HTR-8/SVneo (cell line): ENCODE results near the gene TCF7.

Experiments used
- DNase-seq: peaks from one replicate; pipeline ENCODE4 v3.0.0; 2011; ENCODE audit warnings: low spot score, mixed read lengths; ENCODE audit not compliant: insufficient read length
- FAIRE-seq: peaks from 2 replicates; lab custom pipeline; 2011; peaks lifted over from hg19 to GRCh38; lab: Jason Lieb, UNC

TCF7 gene

GRCh38 chr5:134111741-134112647 is 2.5 kb upstream of the TCF7 start:
- no peak for DNase-seq
- no peak for FAIRE-seq

GRCh38 chr5:134112726-134113362 is 1.6 kb upstream of the TCF7 start:
- FAIRE-seq (no peak), DNase-seq (no peak)

- no peak for FAIRE-seq
Measured at GRCh38 chr5:134113363-134113889, 1.1 kb upstream of the TCF7 start.

GRCh38 chr5:134114886-134115805 is 665 bp downstream of the TCF7 start:
- DNase-seq (peak; percentile 44), FAIRE-seq (no peak)

More at GRCh38 chr5:134113363-134113889, 1.1 kb upstream of the TCF7 start:
- DNase-seq = no peak

GRCh38 chr5:134115806-134116175 is 1.3 kb downstream of the TCF7 start:
- DNase-seq (peak; percentile 38), FAIRE-seq (no peak)

GRCh38 chr5:134116286-134116685 is 1.8 kb downstream of the TCF7 start:
- FAIRE-seq = no peak
- DNase-seq = no peak

GRCh38 chr5:134116789-134117761 is 2.6 kb downstream of the TCF7 start:
- DNase-seq (no peak), FAIRE-seq (no peak)

- no peak for FAIRE-seq
- no peak for DNase-seq
Measured at GRCh38 chr5:134118212-134118835, 3.8 kb downstream of the TCF7 start.

GRCh38 chr5:134119720-134120119 is 5.2 kb downstream of the TCF7 start:
- no peak for DNase-seq
- FAIRE-seq = no peak

GRCh38 chr5:134120386-134121138 is 6.1 kb downstream of the TCF7 start:
- DNase-seq = no peak
- FAIRE-seq = no peak

- DNase-seq (no peak), FAIRE-seq (no peak)
Measured at GRCh38 chr5:134122530-134122929, 8.0 kb downstream of the TCF7 start.

- DNase-seq (no peak), FAIRE-seq (no peak)
Measured at GRCh38 chr5:134123360-134123759, 8.9 kb downstream of the TCF7 start.

GRCh38 chr5:134124289-134125038 is 10.0 kb downstream of the TCF7 start:
- FAIRE-seq (no peak), DNase-seq (no peak)

- FAIRE-seq (no peak), DNase-seq (no peak)
Measured at GRCh38 chr5:134125039-134126015, 10.8 kb downstream of the TCF7 start.

- FAIRE-seq (no peak), DNase-seq (no peak)
Measured at GRCh38 chr5:134127376-134127861, 12.9 kb downstream of the TCF7 start.
